Heart left ventricle (tissue), 13 donors: Measurements from ENCODE around the gene ROPN1L.

Experiments used
- CTCF ChIP-seq, 12 donors: fragments of 200-600 bp; sonication (generic) in 4 of 12; IDR thresholded peaks; one replicate each; pipeline versions ENCODE4 v1.5.0 to v1.8.0; 2018 to 2022; ENCODE audit warnings: antibody characterized with exemption in 12 of 12, mild to moderate bottlenecking in 5 of 12
- POLR2A ChIP-seq, 2 donors: fragments of 450-650 bp; IDR thresholded peaks; one replicate each; pipeline ENCODE4 v1.6.1; 2017; ENCODE audit warnings: antibody characterized with exemption in 2 of 2, mild to moderate bottlenecking in 2 of 2, moderate library complexity in 2 of 2
- donor health status: ischemic (EF 13 %, LVEDD 7.1; RV severe dilation, severe dysfunction).
- donor health status: DM: no; HTN: yes; CAD: no.
- donor health status: DM: no; HTN: no; CAD: no.
- donor health status: ischemic (EF 25% LVEDD 6.9; RV normal size, moderate dysfunction).
- donor health status: ischemic (EF 25% LVEDD 5.7; RV mildly dilated, moderate dysfunction).
- donor health status: ischemic (EF 35%, LVEDD 5.7; RV mildly dilated, moderate dysfunction).
- donor health status: nonischemic (EF 11% LVEDD 7.7; RV severe dilation, severe dysfunction).
- donor health status: DM: yes; HTN: yes; CAD: no.
- donor health status: PGD.
- donor health status: ischemic (EF 29% LVEDD 5.4; RV normal size, mild dysfunction).
- donor health status: nonischemic (EF 23%, LVEDD 6.1; RV moderate dilation, normal function).

- TF ChIP-seq CTCF (IDR thresholded peaks at IDR 0.05) (no peak), POLR2A (IDR thresholded peaks at IDR 0.05) (no peak)
These were observed 10.3 kb upstream of the ROPN1L start for GRCh38 chr5:10431415-10431814.
